Measurements from ENCODE around the gene USP14.

DNA sequence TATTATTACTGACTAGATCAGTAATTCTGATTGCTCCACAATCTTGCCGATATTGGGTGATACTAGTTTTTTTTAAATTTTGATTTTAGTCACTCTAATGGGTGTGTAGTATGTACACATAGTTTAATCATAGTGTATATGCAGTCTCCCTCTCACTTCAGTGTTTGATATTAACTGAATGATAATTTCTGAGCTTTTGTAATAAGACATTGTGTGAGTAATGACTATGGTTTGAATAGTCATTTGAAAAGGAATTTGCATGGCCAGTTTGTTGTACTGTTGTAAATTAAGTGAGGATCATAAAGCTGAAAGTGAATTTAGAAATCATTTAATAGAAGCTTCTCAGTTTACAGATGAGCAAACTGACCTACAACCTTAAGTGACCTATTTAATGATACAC is 33.4 kb downstream of the USP14 start:
- TF ChIP-seq, protein P1, sequence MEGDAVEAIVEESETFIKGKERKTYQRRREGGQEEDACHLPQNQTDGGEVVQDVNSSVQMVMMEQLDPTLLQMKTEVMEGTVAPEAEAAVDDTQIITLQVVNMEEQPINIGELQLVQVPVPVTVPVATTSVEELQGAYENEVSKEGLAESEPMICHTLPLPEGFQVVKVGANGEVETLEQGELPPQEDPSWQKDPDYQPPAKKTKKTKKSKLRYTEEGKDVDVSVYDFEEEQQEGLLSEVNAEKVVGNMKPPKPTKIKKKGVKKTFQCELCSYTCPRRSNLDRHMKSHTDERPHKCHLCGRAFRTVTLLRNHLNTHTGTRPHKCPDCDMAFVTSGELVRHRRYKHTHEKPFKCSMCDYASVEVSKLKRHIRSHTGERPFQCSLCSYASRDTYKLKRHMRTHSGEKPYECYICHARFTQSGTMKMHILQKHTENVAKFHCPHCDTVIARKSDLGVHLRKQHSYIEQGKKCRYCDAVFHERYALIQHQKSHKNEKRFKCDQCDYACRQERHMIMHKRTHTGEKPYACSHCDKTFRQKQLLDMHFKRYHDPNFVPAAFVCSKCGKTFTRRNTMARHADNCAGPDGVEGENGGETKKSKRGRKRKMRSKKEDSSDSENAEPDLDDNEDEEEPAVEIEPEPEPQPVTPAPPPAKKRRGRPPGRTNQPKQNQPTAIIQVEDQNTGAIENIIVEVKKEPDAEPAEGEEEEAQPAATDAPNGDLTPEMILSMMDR (IDR thresholded peaks at IDR 0.05; ENCODE audit: low read depth, low read length, poor library complexity, severe bottlenecking), result no peak
- no peak for TF ChIP-seq EZH2phosphoT487 (IDR thresholded peaks at IDR 0.05; ENCODE audit: borderline replicate concordance, low read length)

All from DOHH2 (cell line).